ENCODE results near the gene ARPP21. TPM values are rescaled to one million over a fixed set of nuclear protein-coding genes. Genes with fewer than 3 reads are reported as not detected.

Gene ARPP21
- total RNA-seq, 1 donor = not detected

DNA sequence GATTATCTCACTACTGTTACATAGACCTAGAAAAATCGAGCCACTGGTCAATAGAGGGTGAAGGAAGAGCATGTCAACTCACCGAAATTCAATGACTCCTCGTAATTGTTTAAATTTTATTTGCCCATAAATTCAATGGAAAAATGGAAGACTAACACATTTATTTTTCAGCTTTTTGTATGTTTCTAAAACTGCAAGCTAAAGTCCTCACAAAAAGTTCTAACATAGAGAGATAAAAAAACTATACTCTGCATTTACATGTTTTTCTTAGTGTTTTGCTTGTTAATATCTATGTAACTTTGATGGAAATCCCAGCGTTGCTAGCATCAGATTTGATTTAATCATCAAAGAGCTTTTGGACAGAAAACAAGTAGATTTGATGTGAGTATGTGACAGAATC lies 6.8 kb downstream of the ARPP21 start:
- no peaks in the 10 kb centered on the region for H3K27me3 ChIP-seq (ENCODE audit: insufficient read depth, low read length)
- H3K4me2 ChIP-seq (ENCODE audit: insufficient read depth, low read length) = no peak overlapping the region
- H3K4me3 ChIP-seq (ENCODE audit: insufficient read depth, low read length) = no peak overlapping the region
- H3K4me1 ChIP-seq (ENCODE audit: insufficient read depth, low read length) = no peaks in the 10 kb centered on the region
- no peaks in the 10 kb centered on the region for H3K9me3 ChIP-seq (ENCODE audit: low read depth, low read length)
- H3K36me3 ChIP-seq (ENCODE audit: insufficient read depth, low read length) = no peaks in the 10 kb centered on the region
- H2AFZ ChIP-seq (ENCODE audit: low read length) = no peak overlapping the region
- TF ChIP-seq, protein P1, sequence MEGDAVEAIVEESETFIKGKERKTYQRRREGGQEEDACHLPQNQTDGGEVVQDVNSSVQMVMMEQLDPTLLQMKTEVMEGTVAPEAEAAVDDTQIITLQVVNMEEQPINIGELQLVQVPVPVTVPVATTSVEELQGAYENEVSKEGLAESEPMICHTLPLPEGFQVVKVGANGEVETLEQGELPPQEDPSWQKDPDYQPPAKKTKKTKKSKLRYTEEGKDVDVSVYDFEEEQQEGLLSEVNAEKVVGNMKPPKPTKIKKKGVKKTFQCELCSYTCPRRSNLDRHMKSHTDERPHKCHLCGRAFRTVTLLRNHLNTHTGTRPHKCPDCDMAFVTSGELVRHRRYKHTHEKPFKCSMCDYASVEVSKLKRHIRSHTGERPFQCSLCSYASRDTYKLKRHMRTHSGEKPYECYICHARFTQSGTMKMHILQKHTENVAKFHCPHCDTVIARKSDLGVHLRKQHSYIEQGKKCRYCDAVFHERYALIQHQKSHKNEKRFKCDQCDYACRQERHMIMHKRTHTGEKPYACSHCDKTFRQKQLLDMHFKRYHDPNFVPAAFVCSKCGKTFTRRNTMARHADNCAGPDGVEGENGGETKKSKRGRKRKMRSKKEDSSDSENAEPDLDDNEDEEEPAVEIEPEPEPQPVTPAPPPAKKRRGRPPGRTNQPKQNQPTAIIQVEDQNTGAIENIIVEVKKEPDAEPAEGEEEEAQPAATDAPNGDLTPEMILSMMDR (IDR thresholded peaks at IDR 0.05; ENCODE audit: extremely low read depth, low read depth, low read length) = no peak
- no peaks in the 10 kb centered on the region for H4K20me1 ChIP-seq (ENCODE audit: insufficient read depth, low read length)
- DNase-seq (ENCODE audit: insufficient read length, low spot score, missing footprints) = no peak
- H3K79me2 ChIP-seq (ENCODE audit: insufficient read depth, low read length) = no peaks in the 10 kb centered on the region
- H3K27ac ChIP-seq (ENCODE audit: low read depth, low read length) = no peak overlapping the region

DNA sequence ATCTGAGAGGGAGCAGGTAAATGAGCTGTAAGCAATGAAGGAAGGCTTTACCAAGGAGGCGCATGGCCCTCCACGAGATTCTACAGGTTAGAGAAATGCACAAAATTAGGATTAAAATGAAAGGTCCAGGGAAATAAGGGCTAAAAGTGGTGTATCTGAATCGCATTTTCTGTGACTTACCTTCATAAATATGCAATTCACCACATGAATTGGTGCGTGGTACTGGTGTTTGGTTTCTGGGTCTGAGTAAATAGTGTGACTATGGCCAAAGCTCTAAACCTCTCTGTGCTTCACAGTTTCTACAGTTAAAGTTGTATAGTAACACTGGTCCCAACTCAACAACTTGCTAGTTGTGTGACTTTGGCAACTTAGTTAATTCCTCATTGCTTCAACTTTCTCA lies 8.1 kb downstream of the ARPP21 start:
- Histone ChIP-seq H3K9me3 (ENCODE audit: low read depth, low read length) (no peaks in the 10 kb centered on the region), H3K79me2 (ENCODE audit: insufficient read depth, low read length) (no peaks in the 10 kb centered on the region), H3K27ac (ENCODE audit: low read depth, low read length) (no peak overlapping the region), H3K36me3 (ENCODE audit: insufficient read depth, low read length) (no peaks in the 10 kb centered on the region), H3K4me3 (ENCODE audit: insufficient read depth, low read length) (no peak overlapping the region), H4K20me1 (ENCODE audit: insufficient read depth, low read length) (no peaks in the 10 kb centered on the region), H3K27me3 (ENCODE audit: insufficient read depth, low read length) (no peaks in the 10 kb centered on the region), H3K4me2 (ENCODE audit: insufficient read depth, low read length) (no peak overlapping the region), H2AFZ (ENCODE audit: low read length) (no peak overlapping the region), H3K4me1 (ENCODE audit: insufficient read depth, low read length) (no peaks in the 10 kb centered on the region)
- TF ChIP-seq, protein P1 (IDR thresholded peaks at IDR 0.05; ENCODE audit: extremely low read depth, low read depth, low read length) = no peak
- DNase-seq (ENCODE audit: insufficient read length, low spot score, missing footprints) = no peak

DNA sequence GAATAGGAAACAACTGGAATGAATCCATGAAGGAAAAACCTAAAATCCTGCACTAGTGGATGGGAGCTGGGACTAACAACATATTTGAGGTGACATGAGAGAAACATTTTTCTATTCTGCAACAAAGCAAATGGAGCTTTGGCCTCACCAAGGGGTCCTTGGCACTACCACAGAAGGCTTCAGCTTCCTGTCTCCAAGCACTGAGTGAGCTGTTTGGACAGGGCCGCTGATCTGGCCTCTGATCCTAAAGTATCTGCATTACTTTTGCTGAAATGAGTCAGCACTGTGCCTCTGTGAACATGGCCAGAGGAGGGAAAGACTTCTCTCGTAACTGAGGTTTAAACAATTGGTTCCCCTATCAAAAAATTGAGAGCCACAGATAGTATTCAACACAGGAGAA lies 9.0 kb downstream of the ARPP21 start:
- no peak overlapping the region for H3K4me2 ChIP-seq (ENCODE audit: insufficient read depth, low read length)

DNA sequence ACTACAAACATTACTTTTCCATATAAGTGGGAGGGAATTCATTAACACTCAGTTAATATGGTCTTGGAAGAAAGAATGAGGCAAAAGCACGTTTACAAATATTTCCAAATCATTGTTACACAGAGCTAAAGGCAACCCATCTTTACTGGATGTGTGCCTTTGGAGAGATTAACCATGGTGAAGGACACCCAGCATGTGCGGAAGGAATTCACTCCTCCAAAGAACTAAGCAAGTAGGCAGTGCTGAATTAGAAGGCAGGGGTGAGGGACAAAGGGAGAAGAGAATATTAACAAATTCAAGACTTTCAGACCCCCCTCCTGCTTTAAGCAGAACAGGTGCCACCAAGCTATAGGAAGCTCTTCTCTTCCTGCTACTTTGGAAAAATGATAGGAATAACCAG lies 10.1 kb downstream of the ARPP21 start:
- Histone ChIP-seq H3K27ac (ENCODE audit: low read depth, low read length) (no peak overlapping the region), H3K79me2 (ENCODE audit: insufficient read depth, low read length) (no peaks in the 10 kb centered on the region), H4K20me1 (ENCODE audit: insufficient read depth, low read length) (no peaks in the 10 kb centered on the region), H3K9me3 (ENCODE audit: low read depth, low read length) (no peaks in the 10 kb centered on the region), H3K36me3 (ENCODE audit: insufficient read depth, low read length) (no peaks in the 10 kb centered on the region), H3K4me1 (ENCODE audit: insufficient read depth, low read length) (no peaks in the 10 kb centered on the region), H3K27me3 (ENCODE audit: insufficient read depth, low read length) (no peaks in the 10 kb centered on the region), H3K4me3 (ENCODE audit: insufficient read depth, low read length) (no peak overlapping the region), H2AFZ (ENCODE audit: low read length) (no peak overlapping the region), H3K4me2 (ENCODE audit: insufficient read depth, low read length) (no peak overlapping the region)
- DNase-seq (ENCODE audit: insufficient read length, low spot score, missing footprints) = no peak
- TF ChIP-seq, protein P1 (IDR thresholded peaks at IDR 0.05; ENCODE audit: extremely low read depth, low read depth, low read length) = no peak

More for the DNA sequence above, 9.0 kb downstream of the ARPP21 start:
- Histone ChIP-seq H3K27ac (ENCODE audit: low read depth, low read length) (no peak overlapping the region), H3K79me2 (ENCODE audit: insufficient read depth, low read length) (no peaks in the 10 kb centered on the region), H3K36me3 (ENCODE audit: insufficient read depth, low read length) (no peaks in the 10 kb centered on the region), H3K4me3 (ENCODE audit: insufficient read depth, low read length) (no peak overlapping the region), H4K20me1 (ENCODE audit: insufficient read depth, low read length) (no peaks in the 10 kb centered on the region), H3K4me1 (ENCODE audit: insufficient read depth, low read length) (no peaks in the 10 kb centered on the region), H3K27me3 (ENCODE audit: insufficient read depth, low read length) (no peaks in the 10 kb centered on the region), H3K9me3 (ENCODE audit: low read depth, low read length) (no peaks in the 10 kb centered on the region), H2AFZ (ENCODE audit: low read length) (no peak overlapping the region)
- TF ChIP-seq, protein P1 (IDR thresholded peaks at IDR 0.05; ENCODE audit: extremely low read depth, low read depth, low read length) = no peak
- DNase-seq (ENCODE audit: insufficient read length, low spot score, missing footprints) = no peak
